HEK293 (cell line): ENCODE measurements around the gene EYS.

Source experiments
- CTCF ChIA-PET: fragments of 350-600 bp; formaldehyde crosslinking; extraction: SDS; loops from one replicate; lab custom pipeline; 2021; ENCODE audit warnings: antibody characterized with exemption; lab: Yijun Ruan, JAX
- POLR2A ChIA-PET: fragments of 300-600 bp; formaldehyde crosslinking; extraction: SDS; loops from one replicate; lab custom pipeline; 2020; ENCODE audit warnings: antibody characterized with exemption, inconsistent platforms; lab: Yijun Ruan, JAX
- H3K27ac ChIP-seq: fragments of 200-500 bp; sonication (Bioruptor generic); 2 replicates; pipeline ENCODE4 v1.5.1; 2014; ENCODE audit warnings: low read depth, low read length, control low read depth, inconsistent platforms; ENCODE audit errors: extremely low read depth
- H3K36me3 ChIP-seq, 2 experiments: fragments of 200-500 bp in 1 of 2; sonication (Bioruptor generic) in 1 of 2; 1 replicate in 1 of 2; 2 replicates in 1 of 2; pipeline ENCODE4 v1.5.1; 2014 to 2017; ENCODE audit warnings: inconsistent platforms in 2 of 2, low read length in 2 of 2; ENCODE audit not compliant: control insufficient read depth in 2 of 2, insufficient read depth in 1 of 2
- H3K4me1 ChIP-seq: fragments of 200-500 bp; sonication (Bioruptor generic); 2 replicates; pipeline ENCODE4 v1.5.1; 2014; ENCODE audit warnings: mild to moderate bottlenecking, low read length, inconsistent platforms; ENCODE audit not compliant: control insufficient read depth, insufficient read depth
- H3K4me3 ChIP-seq: 2 replicates; pipeline ENCODE4 v1.5.1; 2011; ENCODE audit warnings: low read depth, mild to moderate bottlenecking, control low read depth, low read length, moderate library complexity
- H3K9me3 ChIP-seq: fragments of 200-500 bp; sonication (Bioruptor generic); 2 replicates; pipeline ENCODE4 v1.5.1; 2014; ENCODE audit warnings: low read depth, low read length, inconsistent platforms; ENCODE audit not compliant: control insufficient read depth, insufficient read depth
- EGR2 ChIP-seq: fragments of 450-650 bp; formaldehyde crosslinking; IDR thresholded peaks from 2 replicates; pipeline ENCODE4 v1.5.1; 2016; ENCODE audit warnings: low read depth, missing biosample characterization, missing genetic modification characterization
- FEZF1 ChIP-seq: fragments of 450-650 bp; formaldehyde crosslinking; IDR thresholded peaks from 2 replicates; pipeline ENCODE4 v1.5.1; 2016; ENCODE audit warnings: missing biosample characterization, missing genetic modification characterization
- KLF9 ChIP-seq: fragments of 450-650 bp; formaldehyde crosslinking; IDR thresholded peaks from 2 replicates; pipeline ENCODE4 v1.5.1; 2016; ENCODE audit warnings: missing biosample characterization, missing genetic modification characterization, low read depth
- MEIS1 ChIP-seq: sonication (generic); formaldehyde crosslinking; IDR thresholded peaks from 2 replicates; pipeline ENCODE4 v1.8.1; 2022; ENCODE audit warnings: missing genetic modification reagents, mild to moderate bottlenecking, borderline replicate concordance
- PRDM10 ChIP-seq: fragments of 450-650 bp; formaldehyde crosslinking; IDR thresholded peaks from 2 replicates; pipeline ENCODE4 v1.5.1; 2016; ENCODE audit warnings: missing biosample characterization, missing genetic modification characterization
- REPIN1 ChIP-seq: fragments of 450-650 bp; formaldehyde crosslinking; IDR thresholded peaks from 2 replicates; pipeline ENCODE4 v1.5.1; 2017; ENCODE audit warnings: missing biosample characterization, missing genetic modification characterization, low read depth
- REST ChIP-seq: fragments of 450-650 bp; formaldehyde crosslinking; IDR thresholded peaks from 2 replicates; pipeline ENCODE4 v1.5.1; 2016; ENCODE audit warnings: missing biosample characterization, missing genetic modification characterization
- TCF7L2 ChIP-seq: IDR thresholded peaks from 2 replicates; pipeline ENCODE4 v1.6.1; 2011; ENCODE audit warnings: low read depth, mild to moderate bottlenecking, inconsistent platforms, low read length, moderate library complexity, borderline replicate concordance
- ZBTB8A ChIP-seq: fragments of 450-650 bp; formaldehyde crosslinking; IDR thresholded peaks from 2 replicates; pipeline ENCODE4 v1.5.1; 2016; ENCODE audit warnings: missing biosample characterization, missing genetic modification characterization
- ZFHX2 ChIP-seq: fragments of 450-650 bp; formaldehyde crosslinking; conservative IDR thresholded peaks from 2 replicates; pipeline ENCODE4 v1.5.1; 2016; ENCODE audit warnings: missing biosample characterization, missing genetic modification characterization
- ZFP41 ChIP-seq: fragments of 450-650 bp; formaldehyde crosslinking; IDR thresholded peaks from 2 replicates; pipeline ENCODE4 v1.5.1; 2016; ENCODE audit warnings: missing biosample characterization, missing genetic modification characterization, borderline replicate concordance
- ZIC2 ChIP-seq: fragments of 450-650 bp; formaldehyde crosslinking; IDR thresholded peaks from 2 replicates; pipeline ENCODE4 v1.5.1; 2016; ENCODE audit warnings: missing biosample characterization, missing genetic modification characterization
- ZNF157 ChIP-seq: fragments of 450-650 bp; formaldehyde crosslinking; IDR thresholded peaks from 2 replicates; pipeline ENCODE4 v1.5.1; 2016; ENCODE audit warnings: missing biosample characterization, missing genetic modification characterization
- ZNF335 ChIP-seq: fragments of 450-650 bp; formaldehyde crosslinking; conservative IDR thresholded peaks from 2 replicates; pipeline ENCODE4 v1.5.1; 2016; ENCODE audit warnings: missing biosample characterization, missing genetic modification characterization
- ZNF433 ChIP-seq: fragments of 450-650 bp; formaldehyde crosslinking; IDR thresholded peaks from 2 replicates; pipeline ENCODE4 v1.5.1; 2016; ENCODE audit warnings: missing biosample characterization, missing genetic modification characterization, low read depth
- ZNF521 ChIP-seq: fragments of 450-650 bp; formaldehyde crosslinking; IDR thresholded peaks from 2 replicates; pipeline ENCODE4 v1.5.1; 2017; ENCODE audit warnings: missing biosample characterization, mild to moderate bottlenecking, missing genetic modification characterization
- ZNF530 ChIP-seq: fragments of 450-650 bp; formaldehyde crosslinking; IDR thresholded peaks from 2 replicates; pipeline ENCODE4 v1.5.1; 2016; ENCODE audit warnings: low read depth, missing biosample characterization, missing genetic modification characterization
- ZNF561 ChIP-seq: fragments of 450-650 bp; IDR thresholded peaks from 2 replicates; pipeline ENCODE4 v1.5.1; 2018; ENCODE audit warnings: missing biosample characterization, missing genetic modification characterization, borderline replicate concordance
- TF ChIP-seq, protein P1 (sequence below): fragments of 450-650 bp; formaldehyde crosslinking; IDR thresholded peaks from 2 replicates; pipeline ENCODE4 v1.5.1; 2017; ENCODE audit warnings: missing biosample characterization, missing genetic modification characterization
- TF ChIP-seq, protein P2 (sequence below): fragments of 450-650 bp; formaldehyde crosslinking; IDR thresholded peaks from 2 replicates; pipeline ENCODE4 v1.5.1; 2016; ENCODE audit warnings: missing biosample characterization, missing genetic modification characterization

EYS gene

DNA sequence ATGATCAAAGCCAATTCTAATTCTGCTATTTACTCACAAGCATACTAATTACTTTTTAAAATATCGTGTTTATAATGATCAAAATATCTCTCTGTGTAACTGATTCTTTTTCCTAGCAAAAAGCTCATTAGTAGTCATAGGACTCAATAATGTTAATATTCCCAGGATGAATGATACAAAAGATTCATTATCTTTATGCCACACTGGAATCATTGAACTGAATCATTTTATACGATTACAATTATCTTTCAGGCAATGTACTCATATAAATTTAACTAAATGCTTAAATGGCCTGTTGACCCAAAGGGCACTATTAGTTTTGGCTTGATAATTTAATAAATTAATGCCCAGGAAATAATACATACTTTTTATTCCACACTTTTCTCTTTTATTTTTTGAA, 96.3 kb downstream of the EYS start (continued):
- TF ChIP-seq ZIC2, result no peak
- TF ChIP-seq ZFHX2, result no peak
- no peak for TF ChIP-seq EGR2 (tag by site-specific recombination)
- TF ChIP-seq KLF9 (tag by site-specific recombination), result no peak
- TF ChIP-seq ZBTB8A (tag by site-specific recombination), result no peak

DNA sequence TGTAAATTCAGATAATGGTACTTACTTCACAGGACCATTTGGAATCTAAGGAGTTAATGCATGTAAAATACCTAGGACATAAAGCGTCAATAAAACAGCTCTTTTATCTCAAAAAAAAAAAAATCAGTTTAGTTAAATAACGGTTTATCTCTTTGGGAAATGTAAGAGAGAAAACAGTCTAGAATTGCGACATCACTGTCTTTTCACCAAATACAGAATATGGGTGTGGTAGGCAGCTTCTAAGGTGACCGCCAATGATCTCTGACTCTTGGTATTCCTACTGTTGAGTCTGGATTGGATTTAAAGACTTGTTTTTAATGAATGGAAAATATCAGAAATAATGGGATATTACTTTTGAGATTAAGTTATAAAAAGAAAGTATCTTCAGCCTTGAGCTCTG, 111.5 kb downstream of the EYS start:
- no peaks in the 10 kb centered on the region for H3K36me3 ChIP-seq
- no peak overlapping the region for H3K27ac ChIP-seq
- no peaks in the 10 kb centered on the region for H3K4me1 ChIP-seq
- ChIA-PET CTCF (interaction anchor here (0.6 kb wide), 1 partner anchor 803 kb away, joined by 5 read pairs; no protein-coding TSS in a partner anchor), POLR2A (no interaction called here)
- no peaks in the 10 kb centered on the region for H3K9me3 ChIP-seq
- H3K4me3 ChIP-seq, result no peak overlapping the region
- no peak for TF ChIP-seq PRDM10
- TF ChIP-seq, protein P1, sequence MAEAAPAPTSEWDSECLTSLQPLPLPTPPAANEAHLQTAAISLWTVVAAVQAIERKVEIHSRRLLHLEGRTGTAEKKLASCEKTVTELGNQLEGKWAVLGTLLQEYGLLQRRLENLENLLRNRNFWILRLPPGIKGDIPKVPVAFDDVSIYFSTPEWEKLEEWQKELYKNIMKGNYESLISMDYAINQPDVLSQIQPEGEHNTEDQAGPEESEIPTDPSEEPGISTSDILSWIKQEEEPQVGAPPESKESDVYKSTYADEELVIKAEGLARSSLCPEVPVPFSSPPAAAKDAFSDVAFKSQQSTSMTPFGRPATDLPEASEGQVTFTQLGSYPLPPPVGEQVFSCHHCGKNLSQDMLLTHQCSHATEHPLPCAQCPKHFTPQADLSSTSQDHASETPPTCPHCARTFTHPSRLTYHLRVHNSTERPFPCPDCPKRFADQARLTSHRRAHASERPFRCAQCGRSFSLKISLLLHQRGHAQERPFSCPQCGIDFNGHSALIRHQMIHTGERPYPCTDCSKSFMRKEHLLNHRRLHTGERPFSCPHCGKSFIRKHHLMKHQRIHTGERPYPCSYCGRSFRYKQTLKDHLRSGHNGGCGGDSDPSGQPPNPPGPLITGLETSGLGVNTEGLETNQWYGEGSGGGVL (tag by site-specific recombination), result no peak
- no peak for TF ChIP-seq REPIN1 (tag by site-specific recombination)
- no peak for TF ChIP-seq ZNF530 (tag by site-specific recombination)
- no peak for TF ChIP-seq ZNF433 (tag by site-specific recombination)
- no peak for TF ChIP-seq ZNF157
- TF ChIP-seq, protein P2, sequence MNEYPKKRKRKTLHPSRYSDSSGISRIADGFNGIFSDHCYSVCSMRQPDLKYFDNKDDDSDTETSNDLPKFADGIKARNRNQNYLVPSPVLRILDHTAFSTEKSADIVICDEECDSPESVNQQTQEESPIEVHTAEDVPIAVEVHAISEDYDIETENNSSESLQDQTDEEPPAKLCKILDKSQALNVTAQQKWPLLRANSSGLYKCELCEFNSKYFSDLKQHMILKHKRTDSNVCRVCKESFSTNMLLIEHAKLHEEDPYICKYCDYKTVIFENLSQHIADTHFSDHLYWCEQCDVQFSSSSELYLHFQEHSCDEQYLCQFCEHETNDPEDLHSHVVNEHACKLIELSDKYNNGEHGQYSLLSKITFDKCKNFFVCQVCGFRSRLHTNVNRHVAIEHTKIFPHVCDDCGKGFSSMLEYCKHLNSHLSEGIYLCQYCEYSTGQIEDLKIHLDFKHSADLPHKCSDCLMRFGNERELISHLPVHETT (tag by site-specific recombination), result no peak
- no peak for TF ChIP-seq ZNF335
- no peak for TF ChIP-seq FEZF1
- no peak for TF ChIP-seq ZNF561 (tag by site-specific recombination)
- no peak for TF ChIP-seq ZNF521 (tag by site-specific recombination)
- TF ChIP-seq ZFP41, result no peak
- TF ChIP-seq REST, result no peak
- TF ChIP-seq TCF7L2, result no peak
- no peak for TF ChIP-seq MEIS1 (CRISPR knock-in tag)
